Body of pancreas (tissue), 4 donors: ENCODE measurements around the gene CYBC1. TPM values are rescaled to one million over a fixed set of nuclear protein-coding genes. Genes with fewer than 3 reads are reported as not detected.

ENCODE experiments used
- ATAC-seq: fragments of 150-250 bp; one replicate; pipeline ENCODE4 v1.9.1; 2016
- DNase-seq, 4 donors: peaks; one replicate each; pipeline ENCODE4 v3.0.0-alpha.2; 2019
- H3K27ac ChIP-seq, 4 donors: fragments of 200-600 bp; sonication (generic); 1 replicate in 3 of 4; 2 replicates in 1 of 4; pipeline versions ENCODE4 v1.5.1 to v1.6.1; 2016 to 2019; ENCODE audit warnings: mild to moderate bottlenecking in 1 of 4, mixed read lengths in 1 of 4, moderate library complexity in 1 of 4
- H3K27me3 ChIP-seq, 2 donors: fragments of 200-600 bp; sonication (generic); one replicate each; pipeline ENCODE4 v1.6.0; 2016; ENCODE audit warnings: mild to moderate bottlenecking in 1 of 2
- H3K36me3 ChIP-seq, 2 donors: fragments of 200-600 bp; sonication (generic); replicated peaks in 1 of 2; 2 replicates each; pipeline ENCODE4 v1.5.1; 2016; ENCODE audit warnings: low read depth in 2 of 2; ENCODE audit not compliant: insufficient read depth in 1 of 2
- H3K4me1 ChIP-seq: fragments of 200-600 bp; sonication (generic); one replicate; pipeline ENCODE4 v1.6.0; 2016
- H3K4me3 ChIP-seq, 2 donors: fragments of 200-600 bp; sonication (generic); 1 replicate in 1 of 2; 2 replicates in 1 of 2; pipeline ENCODE4 v1.5.1; 2016 to 2019
- H3K9me3 ChIP-seq, 3 donors: fragments of 200-600 bp; sonication (generic); 1 replicate in 2 of 3; 2 replicates in 1 of 3; pipeline ENCODE4 v1.5.1; 2016
- CTCF ChIP-seq, 7 experiments: fragments of 450-650 bp in 4 of 7; fragments of 200-600 bp in 3 of 7; sonication (generic) in 3 of 7; IDR thresholded peaks; one replicate each; pipeline ENCODE4 v1.5.1; 2016 to 2019; ENCODE audit warnings: antibody characterized with exemption in 7 of 7
- POLR2A ChIP-seq, 3 donors: fragments of 450-650 bp; IDR thresholded peaks; one replicate each; pipeline ENCODE4 v1.6.1; 2016; ENCODE audit warnings: antibody characterized with exemption in 3 of 3, mild to moderate bottlenecking in 2 of 3
- WGBS, 2 donors: methylation state at CpG; one replicate each; pipeline ENCODE4 v1.1.5; 2017; 5-methylcytosine and 5-hydroxymethylcytosine counted together
- intact Hi-C: fragments of 100-400 bp; cut with DNase I; formaldehyde crosslinking; loops from one replicate; pipeline ENCODE4 v1.15.1; 2023
- total RNA-seq, 2 donors: library from RNA; depleted of rRNA; stranded (reverse); fragments of >200 nt; gene quantifications; one replicate each; pipeline ENCODE4 v1.1.0, GENCODE V29; 2016

Gene CYBC1
- total RNA-seq, 2 donors from 2014 or later: 53.1 to 68.2 TPM

GRCh38 chr17:82494236-82495055 is 43.9 kb upstream of the CYBC1 start:
- Histone ChIP-seq H3K27ac (peak overlapping the region in 3 of 4 donors; percentile 54 to 70 (median 61)), H3K4me3 (no peak overlapping the region), H3K27me3 (no peaks in the 10 kb centered on the region), H3K36me3 (no peaks in the 10 kb centered on the region), H3K9me3 (no peaks in the 10 kb centered on the region), H3K4me1 (peaks cover 19% of the 10 kb centered on the region)
- peak; percentile 90 to 95 (median 92) for DNase-seq
- peak; percentile 75 to 99 (median 96) for TF ChIP-seq CTCF (IDR thresholded peaks at IDR 0.05)
- no peak for TF ChIP-seq POLR2A (IDR thresholded peaks at IDR 0.05)
- WGBS, 2 donors: 4% methylated on average over 12 to 17 of the region's 17 CpGs
- intact Hi-C loops: no loop called here
- peak; percentile 81 for ATAC-seq

- 78 to 79% methylated on average over 9 to 12 of the region's 12 CpGs for WGBS, 2 donors
- ATAC-seq: no peak
- Histone ChIP-seq H3K27me3 (no peaks in the 10 kb centered on the region), H3K4me1 (peaks cover 17% of the 10 kb centered on the region), H3K36me3 (no peaks in the 10 kb centered on the region), H3K27ac (no peak overlapping the region), H3K4me3 (no peak overlapping the region), H3K9me3 (no peaks in the 10 kb centered on the region)
- DNase-seq: no peak
- intact Hi-C loops: no loop called here
- no peak for TF ChIP-seq CTCF (IDR thresholded peaks at IDR 0.05)
- TF ChIP-seq POLR2A (IDR thresholded peaks at IDR 0.05): no peak
These were observed 42.8 kb upstream of the CYBC1 start for GRCh38 chr17:82493226-82493781.

- Histone ChIP-seq H3K4me1 (peaks cover 13% of the 10 kb centered on the region), H3K27me3 (no peaks in the 10 kb centered on the region), H3K36me3 (peaks cover 0 to 2% of the 10 kb centered on the region in 2 donors), H3K4me3 (no peak overlapping the region), H3K27ac (no peak overlapping the region), H3K9me3 (no peaks in the 10 kb centered on the region)
- ATAC-seq (no peak), DNase-seq (no peak)
- no peak for TF ChIP-seq POLR2A (IDR thresholded peaks at IDR 0.05)
- TF ChIP-seq CTCF (IDR thresholded peaks at IDR 0.05): no peak
- intact Hi-C loops: no loop called here
- 71 to 77% methylated on average over 13 of the region's 13 CpGs for WGBS, 2 donors
These were observed 42.2 kb upstream of the CYBC1 start for GRCh38 chr17:82492643-82493225.

GRCh38 chr17:82491533-82491932 is 41.0 kb upstream of the CYBC1 start:
- intact Hi-C loops: no loop called here

More at GRCh38 chr17:82491533-82491932, 41.0 kb upstream of the CYBC1 start:
- Histone ChIP-seq H3K27ac (no peak overlapping the region), H3K4me1 (peaks cover 8% of the 10 kb centered on the region), H3K4me3 (no peak overlapping the region), H3K9me3 (no peaks in the 10 kb centered on the region), H3K27me3 (no peaks in the 10 kb centered on the region), H3K36me3 (peaks cover 0 to 5% of the 10 kb centered on the region in 2 donors)
- ATAC-seq: no peak
- DNase-seq: no peak
- no peak for TF ChIP-seq CTCF (IDR thresholded peaks at IDR 0.05)
- no peak for TF ChIP-seq POLR2A (IDR thresholded peaks at IDR 0.05)
- 72 to 96% methylated on average over 4 to 15 of the region's 15 CpGs for WGBS, 2 donors
